GM23338 (cell line): ENCODE measurements around the gene HIVEP3. TPM values are rescaled to one million over a fixed set of nuclear protein-coding genes. Genes with fewer than 3 reads are reported as not detected.

Source experiments
- ATAC-seq: fragments of 200-7000 bp; cut with Tn5 transposase; 3 replicates; pipeline ENCODE4 v1.9.1; 2020
- DNase-seq: peaks from one replicate; pipeline ENCODE4 v3.0.0-alpha.2; 2015; ENCODE audit warnings: low spot score
- H2AFZ ChIP-seq: fragments of 200-600 bp; sonication (generic); 2 replicates; pipeline ENCODE4 v1.8.0; 2016; ENCODE audit warnings: antibody characterized with exemption, mild to moderate bottlenecking, moderate library complexity
- H3F3A ChIP-seq: fragments of 200-600 bp; sonication (generic); replicated peaks from 2 replicates; pipeline ENCODE4 v1.8.0; 2017; ENCODE audit warnings: antibody characterized with exemption, mixed run types, low read depth
- H3K27ac ChIP-seq: fragments of 200-600 bp; sonication (generic); 2 replicates; pipeline ENCODE4 v1.6.1; 2016; ENCODE audit warnings: low read depth
- H3K27me3 ChIP-seq: fragments of 200-600 bp; sonication (generic); 2 replicates; pipeline ENCODE4 v1.8.0; 2016; ENCODE audit warnings: mild to moderate bottlenecking, mixed run types, moderate library complexity; ENCODE audit not compliant: insufficient read depth
- H3K36me3 ChIP-seq: fragments of 200-600 bp; sonication (generic); 2 replicates; pipeline ENCODE4 v1.8.0; 2016; ENCODE audit warnings: mild to moderate bottlenecking; ENCODE audit not compliant: insufficient read depth
- H3K4me1 ChIP-seq: fragments of 200-600 bp; sonication (generic); 2 replicates; pipeline ENCODE4 v1.8.0; 2016; ENCODE audit warnings: mild to moderate bottlenecking, moderate library complexity; ENCODE audit not compliant: insufficient read depth
- H3K4me2 ChIP-seq: fragments of 200-600 bp; sonication (generic); 2 replicates; pipeline ENCODE4 v1.7.1; 2017; ENCODE audit warnings: mixed run types
- H3K4me3 ChIP-seq: fragments of 200-600 bp; sonication (generic); 2 replicates; pipeline ENCODE4 v1.6.1; 2016; ENCODE audit warnings: mixed run types
- H3K79me2 ChIP-seq: fragments of 200-600 bp; sonication (generic); replicated peaks from 2 replicates; pipeline ENCODE4 v1.8.0; 2017; ENCODE audit warnings: mild to moderate bottlenecking; ENCODE audit not compliant: insufficient read depth
- H3K9me2 ChIP-seq: fragments of 200-600 bp; sonication (generic); 2 replicates; pipeline ENCODE4 v1.8.0; 2017; ENCODE audit not compliant: insufficient read depth
- H4K20me1 ChIP-seq: fragments of 200-600 bp; sonication (generic); replicated peaks from 2 replicates; pipeline ENCODE4 v1.8.0; 2017; ENCODE audit warnings: mild to moderate bottlenecking; ENCODE audit not compliant: insufficient read depth
- H3K27ac Mint-ChIP-seq: 2 replicates; pipeline ENCODE4 v1.8.0; 2020; ENCODE audit warnings: inconsistent platforms, mild to moderate bottlenecking, moderate library complexity, mixed read lengths
- H3K27me3 Mint-ChIP-seq: 3 replicates; pipeline ENCODE4 v1.8.0; 2022; ENCODE audit warnings: low read depth, mild to moderate bottlenecking, moderate library complexity, mixed read lengths, inconsistent platforms; ENCODE audit not compliant: insufficient read depth, poor library complexity
- H3K36me3 Mint-ChIP-seq: 3 replicates; pipeline ENCODE4 v1.8.0; 2021; ENCODE audit warnings: low read depth, mild to moderate bottlenecking, inconsistent platforms, moderate library complexity, mixed read lengths
- H3K4me1 Mint-ChIP-seq: 3 replicates; pipeline ENCODE4 v1.8.0; 2020; ENCODE audit warnings: mild to moderate bottlenecking, inconsistent platforms, mixed read lengths
- H3K4me3 Mint-ChIP-seq: 3 replicates; pipeline ENCODE4 v1.8.0; 2021; ENCODE audit warnings: moderate library complexity, mild to moderate bottlenecking, inconsistent platforms, mixed read lengths
- H3K9me3 Mint-ChIP-seq: 3 replicates; pipeline ENCODE4 v1.8.0; 2020; ENCODE audit warnings: moderate library complexity, mild to moderate bottlenecking, inconsistent platforms, mixed read lengths
- CREB1 ChIP-seq: fragments of 250-450 bp; sonication (Bioruptor Pico); IDR thresholded peaks from 2 replicates; pipeline ENCODE4 v1.5.0; 2020; ENCODE audit warnings: low read depth, mild to moderate bottlenecking, moderate library complexity
- CTCF ChIP-seq, 2 experiments: fragments of 200-600 bp in 1 of 2; sonication (generic) in 1 of 2; conservative IDR thresholded peaks; 2 replicates each; pipeline versions ENCODE4 v1.5.1 to v1.6.1; 2016 to 2017; ENCODE audit warnings: antibody characterized with exemption in 2 of 2, low read depth in 2 of 2, mild to moderate bottlenecking in 2 of 2, moderate library complexity in 1 of 2
- ETS1 ChIP-seq: IDR thresholded peaks from 2 replicates; pipeline ENCODE4 v1.6.1; 2016; ENCODE audit warnings: antibody characterized with exemption
- EZH2 ChIP-seq: fragments of 200-600 bp; sonication (generic); IDR thresholded peaks from one replicate; pipeline ENCODE4 v1.8.0; 2017; ENCODE audit warnings: antibody characterized with exemption, mild to moderate bottlenecking, low read depth; ENCODE audit not compliant: unreplicated experiment
- EZH2phosphoT487 ChIP-seq: fragments of 200-600 bp; sonication (generic); IDR thresholded peaks from one replicate; pipeline ENCODE4 v1.8.1; 2018; ENCODE audit warnings: antibody characterized with exemption; ENCODE audit not compliant: unreplicated experiment
- JUNB ChIP-seq: IDR thresholded peaks from one replicate; pipeline ENCODE4 v1.6.1; 2016; ENCODE audit warnings: antibody characterized with exemption; ENCODE audit not compliant: unreplicated experiment
- NANOG ChIP-seq: IDR thresholded peaks from 2 replicates; pipeline ENCODE4 v1.6.1; 2016; ENCODE audit warnings: antibody characterized with exemption, borderline replicate concordance
- POLR2AphosphoS5 ChIP-seq: IDR thresholded peaks from 2 replicates; pipeline ENCODE4 v1.6.1; 2016; ENCODE audit warnings: antibody characterized with exemption, low read depth
- REST ChIP-seq: IDR thresholded peaks from one replicate; pipeline ENCODE4 v1.6.1; 2018; ENCODE audit warnings: antibody characterized with exemption; ENCODE audit not compliant: unreplicated experiment
- STAT1 ChIP-seq: IDR thresholded peaks from one replicate; pipeline ENCODE4 v1.6.1; 2016; ENCODE audit warnings: antibody characterized with exemption; ENCODE audit not compliant: unreplicated experiment
- ZNF114 ChIP-seq: fragments of 250-450 bp; sonication (Bioruptor Pico); IDR thresholded peaks from 2 replicates; pipeline ENCODE4 v1.5.0; 2020; ENCODE audit warnings: mild to moderate bottlenecking, moderate library complexity
- ZNF331 ChIP-seq: fragments of 250-450 bp; sonication (Bioruptor Pico); IDR thresholded peaks from 2 replicates; pipeline ENCODE4 v1.5.0; 2020; ENCODE audit warnings: low read depth, mild to moderate bottlenecking, moderate library complexity
- ZNF462 ChIP-seq: fragments of 250-450 bp; sonication (Bioruptor Pico); IDR thresholded peaks from 2 replicates; pipeline ENCODE4 v1.5.0; 2020; ENCODE audit warnings: mild to moderate bottlenecking, moderate library complexity
- polyA plus RNA-seq: library from polyadenylated mRNA; unstranded; fragments of >200 nt; fragmentation: Nextera tagmentation; extraction: Ambion mirVana; gene quantifications from 2 replicates; pipeline ENCODE4 v1.2.1, GENCODE V29; 2016
- total RNA-seq: library from RNA; depleted of rRNA; stranded (reverse); fragments of >200 nt; shearing (Covaris generic); gene quantifications from 2 replicates; pipeline ENCODE4 v1.2.3, GENCODE V29; 2014

Gene HIVEP3
- total and polyA plus RNA-seq, 2 experiments from 2014 or later = 0.14 to 0.24 TPM

- H3K4me1 Mint-ChIP-seq = no peaks in the 10 kb centered on the region; the same call in 2 of the 3 replicates
- ATAC-seq (no peak), DNase-seq (no peak)
- Histone ChIP-seq H3K4me3 (no peak overlapping the region), H3K4me2 (no peak overlapping the region), H2AFZ (no peak overlapping the region), H4K20me1 (no peaks in the 10 kb centered on the region), H3F3A (no peaks in the 10 kb centered on the region), H3K27me3 (no peaks in the 10 kb centered on the region), H3K27ac (no peak overlapping the region), H3K36me3 (no peaks in the 10 kb centered on the region), H3K9me2 (no peaks in the 10 kb centered on the region), H3K79me2 (no peaks in the 10 kb centered on the region), H3K4me1 (no peaks in the 10 kb centered on the region)
- no peak for TF ChIP-seq POLR2AphosphoS5
- TF ChIP-seq ZNF114 = no peak
- TF ChIP-seq NANOG = no peak
- TF ChIP-seq EZH2phosphoT487 = no peak
- no peak for TF ChIP-seq CREB1
- no peak for TF ChIP-seq ETS1
- TF ChIP-seq EZH2 = no peak
- TF ChIP-seq JUNB = no peak
- no peak for TF ChIP-seq ZNF462 (CRISPR knock-in tag)
- TF ChIP-seq STAT1 = no peak
- TF ChIP-seq ZNF331 (CRISPR knock-in tag) = no peak
- no peak for TF ChIP-seq REST
- TF ChIP-seq CTCF (conservative IDR thresholded peaks at IDR 0.05; ENCODE audit: low read depth in 2 of 2) = no peak
- no peak overlapping the region for H3K27ac Mint-ChIP-seq
- peaks cover 8% of the 10 kb centered on the region for H3K27me3 Mint-ChIP-seq
- no peaks in the 10 kb centered on the region for H3K9me3 Mint-ChIP-seq
- no peaks in the 10 kb centered on the region; the same call in 2 of the 3 replicates for H3K36me3 Mint-ChIP-seq
- H3K4me3 Mint-ChIP-seq = no peak overlapping the region
These were observed 328.4 kb downstream of the HIVEP3 start for GRCh38 chr1:41590331-41590730.
